NCI-H1417 (cell line): ENCODE measurements around the gene DHX34.
"Not testable (repeated sequence)": the region's sequence is repeated elsewhere in the genome, so short reads cannot be mapped to it uniquely, and the experiment has no call there.

Experiments
- DNase-seq, 3 experiments: peaks; one replicate each; lab custom pipeline; 2025; lab: John Stamatoyannopoulos, UW

The DHX34 gene

DNA sequence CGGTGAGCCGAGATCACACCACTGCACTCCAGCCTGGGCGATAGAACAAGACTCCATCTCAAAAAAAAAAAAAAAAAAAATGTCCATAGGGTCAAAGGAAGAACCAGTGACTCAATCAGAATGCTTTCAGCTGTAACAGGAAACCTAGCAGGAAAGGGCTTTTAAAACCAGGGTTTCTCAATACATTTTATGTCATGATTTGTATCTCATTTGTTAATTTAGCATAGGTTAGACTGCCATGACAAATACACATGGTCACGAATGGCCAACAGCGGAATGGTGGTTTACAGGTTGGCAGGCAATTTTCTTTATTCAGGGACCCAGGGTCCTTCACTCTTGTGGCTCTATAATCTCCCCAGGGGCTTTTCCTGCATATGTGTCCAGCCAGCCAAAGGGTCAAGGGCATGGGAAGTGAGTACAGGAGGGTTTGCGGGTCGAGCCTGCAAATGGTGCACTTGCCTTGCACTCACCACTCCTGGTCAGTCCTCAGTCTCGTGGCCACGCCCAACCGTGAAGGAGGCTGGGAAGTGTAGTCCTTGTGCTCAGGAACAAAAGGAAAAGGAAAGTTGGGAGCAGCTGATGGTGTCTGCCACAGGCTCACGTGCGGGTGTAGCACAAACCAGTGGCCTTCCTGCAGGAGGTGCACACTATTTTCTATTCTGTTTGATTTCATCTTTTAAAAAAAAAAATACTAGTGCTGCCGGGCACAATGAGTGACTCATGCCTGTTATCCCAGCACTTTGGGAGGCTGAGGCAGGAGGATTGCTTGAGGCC, 14.8 kb downstream of the DHX34 start:
- DNase-seq = peak in 1 of 3 experiments; percentile 1

DNA sequence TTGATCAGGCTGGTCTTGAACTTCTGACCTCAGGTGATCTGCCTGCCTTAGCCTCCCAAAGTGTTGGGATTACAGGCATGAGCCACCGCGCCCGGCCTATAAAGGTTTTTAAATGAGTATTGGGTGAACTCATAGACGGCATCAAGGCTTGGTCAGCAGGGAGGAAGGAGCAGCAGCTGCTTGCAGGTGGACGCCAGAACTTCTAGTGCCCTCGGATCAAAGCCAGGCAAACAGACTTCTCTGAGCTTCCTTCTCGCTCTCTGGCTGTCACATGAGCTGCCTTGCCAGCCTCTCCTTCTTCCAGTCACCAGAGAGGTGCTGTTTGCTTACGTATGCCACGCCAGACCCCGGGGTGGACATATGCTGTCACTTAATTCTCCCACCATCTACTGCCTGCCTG, 16.3 kb downstream of the DHX34 start:
- not testable (repeated sequence) for DNase-seq

DNA sequence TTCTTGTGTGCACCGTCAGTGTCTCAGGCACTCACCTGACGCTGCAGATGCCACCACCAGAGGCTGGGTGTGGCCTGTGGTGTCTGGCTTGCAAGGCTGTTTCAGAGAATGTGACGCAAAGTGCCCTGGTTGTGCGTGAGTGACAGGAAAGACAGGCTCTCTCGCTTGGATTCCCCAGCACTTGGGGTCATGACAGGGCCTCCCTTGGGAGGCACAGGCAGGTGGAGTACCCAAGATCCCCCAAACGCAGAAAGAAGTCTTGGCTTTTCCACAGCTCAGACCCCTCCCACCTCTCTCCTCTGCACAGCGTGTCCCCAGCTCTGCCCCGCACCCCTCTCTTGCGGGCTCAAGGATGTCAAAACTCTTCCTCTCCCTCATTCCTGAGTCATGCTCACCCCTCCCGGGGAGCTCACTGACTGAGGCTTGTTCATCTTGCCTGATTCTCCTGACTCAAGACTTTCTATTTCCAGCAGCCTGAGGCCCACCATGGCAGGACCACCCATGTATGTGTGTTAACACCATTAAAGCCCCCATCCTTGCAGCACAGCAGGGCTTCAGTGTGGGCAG, 21.0 kb downstream of the DHX34 start:
- no peak for DNase-seq

DNA sequence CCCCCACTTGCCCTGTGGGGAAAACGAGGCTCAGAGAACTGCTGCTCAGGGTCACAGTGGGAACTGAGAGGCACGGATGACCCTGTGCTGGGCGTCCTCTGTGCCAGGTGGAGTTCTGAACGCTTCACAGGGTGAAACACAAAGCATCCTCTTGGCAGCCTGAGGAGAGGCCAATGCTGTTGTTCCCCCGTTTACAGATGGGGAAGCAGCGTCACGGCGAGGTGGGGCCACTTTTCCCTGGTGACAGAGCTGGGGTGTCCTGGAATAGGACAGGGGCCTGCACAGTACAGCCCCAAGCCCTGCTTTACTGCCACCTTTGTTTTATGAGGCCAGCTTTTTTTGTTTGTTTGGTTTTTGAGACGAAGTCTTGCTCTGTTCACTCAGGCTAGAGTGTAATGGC, 22.1 kb downstream of the DHX34 start:
- no peak for DNase-seq

DNA sequence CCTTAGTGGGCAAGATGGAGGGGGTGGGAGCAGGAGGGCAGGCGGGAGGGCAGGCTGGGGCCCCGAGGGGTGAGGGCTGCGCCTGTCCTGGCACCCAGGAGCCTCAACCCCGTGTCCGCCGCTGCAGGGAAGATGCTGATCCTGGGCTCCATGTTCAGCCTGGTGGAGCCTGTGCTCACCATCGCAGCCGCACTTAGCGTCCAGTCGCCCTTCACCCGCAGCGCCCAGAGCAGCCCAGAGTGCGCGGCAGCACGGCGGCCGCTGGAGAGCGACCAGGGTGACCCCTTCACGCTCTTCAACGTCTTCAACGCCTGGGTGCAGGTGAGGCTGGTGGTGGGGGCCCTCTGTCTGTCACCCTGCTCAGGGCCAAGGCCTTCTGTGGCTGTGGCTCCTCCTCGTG, 23.5 kb downstream of the DHX34 start:
- no peak for DNase-seq

DNA sequence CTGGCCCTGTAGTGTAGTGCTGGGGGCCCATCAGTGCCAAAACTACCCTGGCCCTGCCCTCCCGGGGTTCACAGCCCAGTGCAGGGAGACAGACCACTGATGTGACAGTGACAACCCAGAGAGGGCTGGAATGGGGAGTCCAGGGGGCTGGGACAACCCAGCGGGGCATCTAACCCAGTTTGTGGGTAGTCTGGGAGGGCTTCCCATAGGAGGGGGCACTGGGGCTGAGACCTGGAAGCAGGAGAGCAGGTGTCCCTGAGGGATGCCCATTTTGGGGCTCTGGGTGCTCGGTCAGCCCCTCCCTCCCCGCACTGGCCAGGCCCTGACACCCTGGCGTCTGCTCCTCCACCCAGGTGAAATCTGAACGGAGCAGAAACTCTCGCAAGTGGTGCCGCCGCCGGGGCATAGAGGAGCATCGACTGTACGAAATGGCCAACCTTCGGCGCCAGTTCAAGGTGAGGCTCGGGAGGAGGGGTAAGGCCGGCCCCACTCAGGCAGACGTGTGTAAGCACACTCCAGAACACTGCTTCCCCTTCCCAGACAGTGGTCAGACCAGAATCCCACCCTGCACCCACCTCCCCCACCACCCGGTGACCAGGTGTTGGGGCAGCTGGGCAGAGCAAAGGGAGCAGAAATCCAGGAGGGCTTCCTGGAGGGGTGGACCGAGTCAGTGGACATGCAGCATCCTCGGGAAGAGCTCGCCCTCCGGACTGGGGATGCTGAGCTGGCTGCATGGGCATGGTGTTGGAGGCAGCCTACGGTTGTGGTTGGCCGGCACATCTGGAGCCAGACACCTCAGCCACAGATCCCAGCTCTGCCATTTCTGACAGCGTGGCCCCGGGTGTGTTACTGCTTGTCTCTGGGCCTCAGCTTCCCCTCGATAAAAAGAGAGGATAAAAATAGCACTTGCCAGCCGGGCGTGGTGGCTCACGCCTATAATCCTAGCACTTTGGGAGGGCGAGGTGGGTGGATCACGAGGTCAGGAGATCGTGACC, 24.4 kb downstream of the DHX34 start:
- no peak for DNase-seq

DNA sequence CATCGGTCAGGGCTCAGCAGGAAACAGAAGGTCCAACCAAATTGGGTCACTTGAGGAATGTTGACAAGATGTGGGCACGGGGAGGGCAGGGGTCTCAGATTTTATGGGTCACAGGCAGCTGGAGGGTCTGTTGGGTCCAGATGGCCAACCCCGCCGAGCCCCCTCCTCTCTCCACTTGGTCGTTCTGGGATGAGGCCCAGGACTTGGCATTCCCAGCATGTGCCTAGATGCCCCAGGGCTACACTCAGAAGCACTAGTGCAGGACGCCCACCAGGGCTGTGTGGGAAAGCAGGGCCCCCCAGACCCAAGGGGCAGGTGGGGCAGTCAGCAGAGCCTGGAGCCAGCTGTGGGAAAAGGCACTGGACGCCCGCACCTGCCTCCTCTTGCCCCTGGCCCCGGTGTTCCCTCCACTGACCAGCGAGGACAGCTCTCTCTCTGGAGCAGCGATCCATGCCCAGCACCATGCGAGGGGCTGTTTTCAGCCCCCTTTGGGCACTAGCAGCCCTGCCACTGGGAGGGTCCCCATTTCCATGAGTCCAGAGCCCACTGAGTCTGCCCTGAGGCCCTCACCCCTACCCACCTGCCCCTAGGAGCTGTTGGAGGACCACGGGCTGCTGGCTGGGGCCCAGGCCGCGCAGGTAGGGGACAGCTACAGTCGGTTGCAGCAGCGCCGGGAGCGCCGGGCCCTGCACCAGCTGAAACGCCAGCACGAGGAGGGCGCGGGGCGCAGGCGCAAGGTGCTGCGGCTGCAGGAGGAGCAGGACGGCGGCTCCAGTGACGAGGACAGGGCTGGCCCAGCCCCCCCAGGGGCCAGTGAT, 26.0 kb downstream of the DHX34 start:
- no peak for DNase-seq

DNA sequence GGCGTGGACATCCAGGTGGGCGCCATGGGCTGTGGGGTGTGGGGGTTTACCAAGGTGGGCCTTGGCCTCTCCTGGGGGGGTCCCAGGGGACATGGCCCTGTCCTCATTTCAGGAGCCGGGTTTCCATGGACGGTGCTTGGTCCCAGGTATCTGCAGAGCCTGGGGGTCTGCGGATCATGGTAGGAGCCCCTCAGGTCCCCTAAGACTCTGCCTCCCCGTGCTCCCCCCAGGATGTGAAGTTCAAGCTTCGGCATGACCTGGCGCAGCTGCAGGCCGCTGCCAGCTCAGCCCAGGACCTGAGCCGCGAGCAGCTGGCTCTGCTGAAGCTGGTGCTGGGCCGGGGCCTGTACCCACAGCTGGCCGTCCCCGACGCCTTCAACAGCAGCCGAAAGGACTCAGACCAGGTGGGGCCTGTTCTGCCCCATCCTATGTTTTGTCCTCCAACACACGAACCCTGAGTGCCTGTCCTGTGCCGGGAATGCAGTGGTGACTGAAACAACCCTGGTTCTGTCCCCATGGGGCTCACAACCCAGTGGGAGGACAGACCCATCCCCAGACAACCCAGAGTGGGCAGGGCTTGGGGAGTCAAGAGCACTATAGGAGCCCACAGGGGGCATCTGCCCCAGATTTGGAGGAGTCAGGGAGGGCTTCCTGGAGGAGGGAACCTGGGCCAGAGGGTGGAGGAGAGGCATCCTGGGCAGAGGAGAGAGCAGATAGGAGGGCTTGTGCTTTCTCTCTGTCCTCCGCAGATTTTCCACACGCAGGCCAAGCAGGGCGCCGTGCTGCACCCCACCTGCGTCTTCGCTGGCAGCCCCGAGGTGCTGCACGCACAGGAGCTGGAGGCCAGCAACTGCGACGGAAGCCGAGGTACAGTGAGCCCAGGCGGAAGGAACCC, 26.8 kb downstream of the DHX34 start:
- DNase-seq = no peak

DNA sequence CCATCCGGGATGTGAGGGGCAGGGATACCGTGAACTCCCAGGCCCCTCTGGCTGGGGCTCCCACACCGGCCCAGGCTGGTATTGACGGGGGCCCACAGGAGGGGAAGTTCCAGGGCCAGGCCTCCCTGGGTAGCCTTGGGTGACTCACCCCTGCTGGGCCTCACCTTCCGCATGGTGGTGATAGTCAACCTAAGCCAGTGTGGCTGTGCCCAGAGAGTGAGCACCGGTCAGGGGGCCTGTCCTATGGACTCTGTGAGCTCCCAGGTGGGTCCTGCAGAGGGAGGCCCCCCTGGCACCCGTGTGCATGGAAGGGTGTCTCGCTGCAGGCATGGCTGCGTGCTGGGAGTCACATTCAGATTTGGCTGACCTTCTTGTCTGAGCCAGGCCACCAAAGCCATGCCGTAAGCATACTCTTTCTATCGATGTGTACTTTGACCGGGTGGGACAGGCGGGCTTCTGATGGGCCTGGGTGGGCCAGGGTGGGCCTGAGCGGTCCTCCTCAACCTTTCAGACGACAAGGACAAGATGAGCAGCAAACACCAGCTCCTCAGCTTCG, 27.6 kb downstream of the DHX34 start:
- DNase-seq = no peak

DNA sequence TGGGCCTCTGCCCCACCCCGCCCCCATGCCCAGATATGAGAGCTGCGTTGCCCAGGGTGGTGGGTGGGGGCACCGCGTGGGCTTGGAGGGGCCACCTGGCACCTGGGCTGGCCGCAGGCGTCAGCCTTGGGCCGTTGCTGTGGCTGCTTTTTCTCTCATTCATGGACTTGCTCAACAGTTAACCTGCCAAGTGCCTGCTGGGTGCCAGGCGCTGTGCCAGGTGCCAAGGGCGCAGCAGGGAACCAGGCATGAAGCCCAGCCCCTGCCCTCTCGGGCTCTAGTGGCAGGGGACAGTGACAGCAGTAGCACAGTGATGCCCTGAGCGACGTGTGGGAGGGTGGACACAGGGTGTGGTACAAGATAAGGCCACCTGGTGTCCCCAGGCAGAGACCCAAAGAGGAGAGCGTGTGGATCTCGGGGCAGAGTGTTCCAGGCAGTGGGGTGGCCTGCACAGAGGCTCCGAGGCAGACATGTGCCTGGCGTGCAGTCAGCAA, 28.1 kb downstream of the DHX34 start:
- DNase-seq = peak in 2 of 3 experiments; percentile 53 to 79

DNA sequence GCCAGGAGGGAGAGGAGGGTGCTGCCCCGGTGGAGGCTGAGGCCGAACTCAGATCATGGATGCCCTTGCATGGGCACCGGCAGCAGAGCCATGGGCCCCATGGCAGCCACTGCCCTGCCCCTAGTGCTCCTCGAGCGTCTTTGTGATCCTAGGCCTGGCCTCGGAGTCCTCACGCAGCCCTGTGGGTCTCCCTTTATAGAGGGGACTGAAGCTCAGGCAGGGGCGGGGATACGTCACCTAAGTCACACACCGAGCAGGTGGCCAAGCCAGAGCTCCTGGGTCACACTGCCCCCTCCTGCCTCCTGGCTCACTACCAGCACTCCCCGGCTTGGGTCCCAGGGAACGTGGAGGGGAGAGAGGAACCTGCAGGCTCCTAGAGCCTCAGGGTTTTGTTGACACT, 28.7 kb downstream of the DHX34 start:
- peak in 1 of 3 experiments; percentile 57 for DNase-seq

DNA sequence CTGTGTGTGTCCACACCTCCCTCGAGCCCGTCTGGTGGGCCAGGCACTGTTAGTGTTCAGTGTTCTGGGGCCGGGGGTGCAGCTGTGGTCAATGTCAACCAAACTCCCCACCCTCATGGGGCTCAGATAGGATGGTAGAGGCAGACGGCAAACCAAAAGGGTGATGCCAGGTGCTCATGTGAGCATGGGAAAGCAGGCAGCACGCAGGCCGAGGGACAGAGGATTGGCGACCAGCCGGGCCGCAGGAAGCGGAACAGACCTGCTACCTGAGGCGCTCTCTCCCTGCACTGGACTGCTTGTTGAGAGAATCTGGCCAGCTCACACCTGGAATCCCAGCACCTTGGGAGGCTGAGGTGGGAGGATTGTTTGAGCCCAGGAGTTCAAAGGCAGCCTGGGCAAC, 29.1 kb downstream of the DHX34 start:
- no peak for DNase-seq

DNA sequence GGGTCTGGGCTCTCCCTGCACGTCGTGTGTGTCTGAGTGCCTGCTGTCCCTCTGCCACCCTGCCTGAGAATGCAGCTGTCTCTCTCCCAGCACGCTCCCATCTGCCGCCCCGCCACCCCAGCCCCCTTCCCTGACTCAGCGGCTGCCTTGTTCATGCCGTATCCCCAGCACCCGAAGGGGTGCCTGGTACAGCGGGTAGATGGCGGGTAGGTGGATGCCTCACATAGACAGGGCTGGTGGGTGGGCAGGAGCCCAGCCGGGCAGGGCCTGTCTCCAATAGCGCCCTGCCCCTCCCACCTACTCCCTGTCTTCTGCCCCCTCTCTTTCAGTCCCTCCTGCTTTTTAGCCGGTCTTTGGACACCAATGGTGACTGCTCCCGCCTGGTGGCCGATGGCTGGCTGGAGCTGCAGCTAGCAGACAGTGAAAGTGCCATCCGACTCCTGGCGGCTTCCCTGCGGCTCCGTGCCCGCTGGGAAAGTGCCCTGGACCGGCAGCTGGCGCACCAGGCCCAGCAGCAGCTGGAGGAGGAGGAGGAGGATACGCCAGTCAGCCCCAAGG, 30.3 kb downstream of the DHX34 start:
- peak in 2 of 3 experiments; percentile 26 to 55 for DNase-seq

DNA sequence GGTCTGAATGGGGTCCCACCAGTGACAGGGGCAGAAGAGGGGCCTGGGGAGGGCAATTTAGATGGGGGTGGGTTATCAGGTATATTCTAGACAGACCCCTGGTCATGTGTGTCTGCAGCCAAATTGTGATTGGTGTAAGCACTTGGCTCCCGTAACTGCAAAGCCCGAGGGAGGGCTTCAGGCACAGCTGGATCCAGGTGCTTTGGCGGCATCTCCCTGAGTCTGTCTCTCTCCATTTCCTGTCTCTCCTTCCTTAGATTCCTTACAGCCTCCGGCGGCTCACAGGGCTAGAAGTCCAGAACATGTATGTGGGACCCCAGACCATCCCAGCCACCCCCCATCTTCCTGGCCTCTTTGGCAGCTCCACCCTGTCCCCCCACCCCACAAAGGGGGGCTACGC, 31.4 kb downstream of the DHX34 start:
- DNase-seq = no peak

DNA sequence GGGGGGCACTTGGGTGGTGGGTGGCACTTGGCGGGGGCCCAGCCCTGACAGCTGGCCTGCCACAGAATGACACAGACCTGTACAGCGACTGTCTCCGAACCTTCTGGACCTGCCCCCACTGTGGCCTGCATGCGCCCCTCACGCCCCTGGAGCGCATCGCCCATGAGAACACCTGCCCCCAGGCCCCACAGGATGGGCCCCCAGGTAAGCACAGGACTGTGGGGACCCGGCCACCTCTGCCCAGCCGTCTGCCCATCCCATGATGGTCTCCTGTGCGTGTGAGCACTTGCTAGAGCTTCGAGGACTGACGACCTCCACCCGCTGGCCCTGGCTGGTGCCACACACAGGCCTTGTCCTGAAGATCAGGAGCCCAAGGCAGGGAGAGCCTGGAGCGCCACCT, 32.0 kb downstream of the DHX34 start:
- no peak for DNase-seq

DNA sequence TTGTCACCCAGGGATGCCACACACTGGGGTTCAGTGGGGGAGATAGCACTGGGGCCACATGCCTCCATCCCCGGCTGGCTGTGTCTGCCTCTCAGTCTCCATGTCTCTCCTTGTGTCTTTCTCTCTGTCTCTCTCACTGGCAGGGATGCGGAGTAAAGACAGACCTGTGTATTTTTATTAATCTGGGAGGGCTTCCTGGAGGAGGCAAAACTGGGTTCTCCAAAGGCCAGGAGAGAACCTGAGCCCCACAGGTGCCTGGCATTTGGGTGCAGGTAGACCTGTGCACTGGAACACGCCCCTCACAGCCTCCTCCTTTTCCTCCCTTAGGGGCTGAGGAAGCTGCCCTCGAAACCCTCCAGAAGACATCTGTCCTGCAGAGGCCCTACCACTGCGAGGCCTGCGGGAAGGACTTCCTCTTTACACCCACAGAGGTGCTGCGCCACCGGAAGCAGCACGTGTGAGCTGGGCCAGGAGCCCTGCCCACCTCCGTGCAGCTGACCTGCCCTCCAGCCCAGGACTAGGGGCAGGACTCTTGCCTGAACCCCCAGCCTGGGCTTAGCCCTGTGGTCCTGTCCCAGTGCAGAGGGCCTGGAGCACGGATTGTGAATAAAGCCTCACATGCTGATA, 32.7 kb downstream of the DHX34 start:
- no peak for DNase-seq

DNA sequence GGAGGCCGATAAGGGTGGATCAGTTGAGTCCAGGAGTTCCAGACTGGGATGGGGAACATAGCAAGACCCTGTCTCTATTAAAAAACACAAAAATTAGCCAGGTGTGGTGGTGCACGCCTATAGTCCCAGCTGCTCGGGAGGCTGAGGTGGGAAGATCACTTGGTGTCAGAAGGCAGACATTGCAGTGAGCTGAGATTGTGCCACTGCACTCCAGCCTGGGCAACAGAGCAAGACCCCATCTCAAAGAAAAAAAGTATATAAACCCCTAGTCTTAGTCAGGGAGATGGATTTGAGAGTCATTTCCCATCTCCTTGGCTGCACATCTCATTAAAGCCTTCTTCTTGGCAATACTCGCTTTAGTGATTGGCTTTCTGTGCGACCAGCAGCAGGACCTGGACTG, 34.8 kb downstream of the DHX34 start:
- DNase-seq = not testable (repeated sequence)

DNA sequence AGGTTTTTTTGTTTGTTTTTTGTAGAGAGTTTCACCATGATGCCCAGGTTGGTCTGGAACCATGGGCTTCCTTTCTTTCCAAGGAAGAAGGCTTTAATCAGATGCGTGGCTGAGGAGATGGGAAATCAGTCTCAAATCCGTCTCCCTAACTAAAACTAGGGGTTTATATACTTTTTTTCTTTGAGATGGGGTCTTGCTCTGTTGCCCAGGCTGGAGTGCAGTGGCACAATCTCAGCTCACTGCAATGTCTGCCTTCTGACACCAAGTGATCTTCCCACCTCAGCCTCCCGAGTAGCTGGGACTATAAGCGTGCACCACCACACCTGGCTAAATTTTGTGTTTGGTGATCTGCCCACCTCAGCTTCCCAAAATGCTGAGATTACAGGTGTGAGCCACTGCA, 35.4 kb downstream of the DHX34 start:
- DNase-seq = not testable (repeated sequence)

DNA sequence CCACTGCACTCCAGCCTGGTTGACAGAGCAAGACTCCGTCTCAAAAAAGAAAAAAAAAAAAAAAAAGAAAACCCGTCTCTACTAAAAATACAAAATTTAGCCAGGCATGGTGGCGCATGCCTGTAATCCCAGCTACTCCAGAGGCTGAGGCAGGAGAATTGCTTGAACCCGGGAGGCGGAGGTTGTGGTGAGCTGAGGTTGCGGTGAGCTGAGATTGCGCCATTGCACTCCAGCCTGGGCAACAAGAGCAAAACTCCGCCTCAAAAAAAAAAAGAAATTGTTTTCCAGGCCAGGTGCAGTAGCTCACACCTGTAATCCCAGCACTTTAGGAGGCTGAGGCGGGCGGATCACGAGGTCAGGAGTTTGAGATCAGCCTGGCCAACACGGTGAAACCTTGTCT, 37.5 kb downstream of the DHX34 start:
- not testable (repeated sequence) for DNase-seq
